RPMI7951 (cell line): ENCODE results near the gene ACOX2. TPM values are rescaled to one million over a fixed set of nuclear protein-coding genes. Genes with fewer than 3 reads are reported as not detected.

Experiments used
- DNase-seq: peaks from one replicate; pipeline ENCODE4 v3.0.0-alpha.2; 2012; ENCODE audit warnings: low read depth
- total RNA-seq: library from RNA; depleted of rRNA; stranded (reverse); fragments of >200 nt; shearing (Covaris generic); gene quantifications from 2 replicates; pipeline ENCODE4 v1.2.3, GENCODE V29; 2014

ACOX2 gene
- total RNA-seq, 1 experiment from 2014 or later, result 5.3 TPM

- DNase-seq, result no peak
These were observed 28.6 kb downstream of the ACOX2 start for GRCh38 chr3:58508437-58508836.

- no peak for DNase-seq
These were observed 29.5 kb downstream of the ACOX2 start for GRCh38 chr3:58507356-58508078.

GRCh38 chr3:58502872-58503271, 34.1 kb downstream of the ACOX2 start:
- DNase-seq, result no peak

GRCh38 chr3:58497097-58497496, 39.9 kb downstream of the ACOX2 start:
- no peak for DNase-seq

- no peak for DNase-seq
These were observed 40.7 kb downstream of the ACOX2 start for GRCh38 chr3:58496206-58496857.

- peak; percentile 42 for DNase-seq
These were observed 41.9 kb downstream of the ACOX2 start for GRCh38 chr3:58495101-58495500.

- no peak for DNase-seq
These were observed 42.9 kb downstream of the ACOX2 start for GRCh38 chr3:58494107-58494506.

GRCh38 chr3:58492494-58492905, 44.5 kb downstream of the ACOX2 start:
- DNase-seq, result no peak

- peak; percentile 91 for DNase-seq
These were observed 45.2 kb downstream of the ACOX2 start, which contains the start of gene KCTD6 for GRCh38 chr3:58491506-58492402. KCTD6 (plus strand) TSS chr3:58492096; CDS start chr3:58498756, 6,660 bp downstream.

GRCh38 chr3:58490860-58491501, 46.0 kb downstream of the ACOX2 start:
- peak; percentile 31 for DNase-seq

- no peak for DNase-seq
These were observed 48.0 kb downstream of the ACOX2 start for GRCh38 chr3:58488967-58489366.

- peak; percentile 83 for DNase-seq
These were observed 49.7 kb downstream of the ACOX2 start for GRCh38 chr3:58487140-58487886.

- DNase-seq, result no peak
These were observed 51.1 kb downstream of the ACOX2 start for GRCh38 chr3:58485801-58486435.

- DNase-seq, result no peak
These were observed 52.3 kb downstream of the ACOX2 start for GRCh38 chr3:58484722-58485069.

- no peak for DNase-seq
These were observed 52.8 kb downstream of the ACOX2 start for GRCh38 chr3:58484045-58484721.

- DNase-seq, result no peak
These were observed 53.9 kb downstream of the ACOX2 start for GRCh38 chr3:58482917-58483636.

- no peak for DNase-seq
These were observed 56.7 kb downstream of the ACOX2 start for GRCh38 chr3:58480309-58480708.

- DNase-seq, result no peak
These were observed 58.2 kb downstream of the ACOX2 start for GRCh38 chr3:58478781-58479180.

- no peak for DNase-seq
These were observed 61.9 kb downstream of the ACOX2 start for GRCh38 chr3:58474967-58475578.
